Measurements from ENCODE around the gene CSRNP2. TPM values are rescaled to one million over a fixed set of nuclear protein-coding genes. Genes with fewer than 3 reads are reported as not detected.

CSRNP2 gene
- total and polyA plus RNA-seq, 2 donors (not counting 3 experiments of a cell fraction or from before 2014, with no cell fraction given), result 24.2 to 49.7 TPM

- peaks cover 0 to 2% of the 10 kb centered on the region in 2 experiments for H3K36me3 ChIP-seq (ENCODE audit: control insufficient read depth in 2 of 2, extremely low read depth in 1 of 2, insufficient read depth in 2 of 2, low read length in 2 of 2)
- H3K27me3 ChIP-seq (ENCODE audit: control insufficient read depth in 2 of 2, insufficient read depth in 2 of 2, low read length in 2 of 2), result no peaks in the 10 kb centered on the region
- H3K4me2 ChIP-seq (ENCODE audit: insufficient read depth, low read length), result no peak overlapping the region
- no peak overlapping the region for H2AFZ ChIP-seq (ENCODE audit: low read depth, low read length)
- no peaks in the 10 kb centered on the region for H3K9me1 ChIP-seq (replicated peaks; ENCODE audit: control insufficient read depth, extremely low read depth, insufficient read depth, low read length)
- no peak overlapping the region for H3K9ac ChIP-seq (replicated peaks; ENCODE audit: extremely low read depth, insufficient read depth, low read length)
- no peak overlapping the region for H3K27ac ChIP-seq (ENCODE audit: insufficient read depth, low read depth, low read length)
- dilution Hi-C loops (cut with MboI; ENCODE audit: extremely low pct_ligation_motif_present, low sequenced_read_pairs) (no loop called here), intact Hi-C loops (cut with micrococcal nuclease) (no loop called here)
- no peaks in the 10 kb centered on the region for H3K79me2 ChIP-seq (ENCODE audit: control insufficient read depth, insufficient read depth, low read length)
- BruUV-seq (replicated peaks), result no TSS peak
- TF ChIP-seq MYC (IDR thresholded peaks at IDR 0.05; ENCODE audit: low read depth, low read length) (no peak), MAX (IDR thresholded peaks at IDR 0.05; ENCODE audit: insufficient read depth, insufficient read length) (no peak), POLR2AphosphoS5 (IDR thresholded peaks at IDR 0.05; ENCODE audit: insufficient read depth, low read depth, low read length) (no peak), GATA2 (IDR thresholded peaks at IDR 0.05; ENCODE audit: insufficient read depth, insufficient read length, low read depth, low read length) (no peak), POLR2A (IDR thresholded peaks at IDR 0.05; ENCODE audit: low read depth, low read length) (no peak), EZH2 (IDR thresholded peaks at IDR 0.05; ENCODE audit: borderline replicate concordance, low read depth, low read length, severe bottlenecking) (no peak), FOS (IDR thresholded peaks at IDR 0.05; ENCODE audit: borderline replicate concordance, insufficient read depth, low read length) (no peak), CTCF (IDR thresholded peaks at IDR 0.05; ENCODE audit: extremely low read depth in 1 of 2, insufficient read depth in 1 of 2, low read depth in 1 of 2, low read length in 2 of 2) (no peak), JUN (IDR thresholded peaks at IDR 0.05; ENCODE audit: borderline replicate concordance, insufficient read depth, insufficient read length, low read depth) (no peak)
- no peaks in the 10 kb centered on the region for H4K20me1 ChIP-seq (replicated peaks; ENCODE audit: control insufficient read depth, extremely low read depth, insufficient read depth, low read length)
- ChIA-PET CTCF (no interaction called here), POLR2A (no interaction called here)
- H3K4me1 ChIP-seq (ENCODE audit: control insufficient read depth, extremely low read depth, insufficient read depth, low read length), result no peaks in the 10 kb centered on the region
- H3K9me3 ChIP-seq (replicated peaks; ENCODE audit: control insufficient read depth, insufficient read depth, low read length), result no peaks in the 10 kb centered on the region
- no peak for DNase-seq (ENCODE audit: low read depth, low spot score)
- H3K4me3 ChIP-seq (replicated peaks in 1 of 3; ENCODE audit: insufficient read depth in 1 of 3, low read depth in 1 of 3, low read length in 3 of 3), result no peak overlapping the region
- no peak for FAIRE-seq
These were observed 35.3 kb upstream of the CSRNP2 start for GRCh38 chr12:51118706-51119105.
